Keratinocyte (primary cell): ENCODE results near the gene PCSK6. TPM values are rescaled to one million over a fixed set of nuclear protein-coding genes. Genes with fewer than 3 reads are reported as not detected.

Source experiments
- DNase-seq: peaks from one replicate; pipeline ENCODE4 v3.0.0-alpha.2; 2011; ENCODE audit warnings: low read depth, missing footprints, low spot score
- FAIRE-seq: peaks from 2 replicates; lab custom pipeline; 2011; peaks lifted over from hg19 to GRCh38; lab: Jason Lieb, UNC
- H2AFZ ChIP-seq: 2 replicates; pipeline ENCODE4 v1.6.0; 2012; ENCODE audit warnings: low read length, control low read depth, inconsistent platforms; ENCODE audit not compliant: control insufficient read depth
- H3K27ac ChIP-seq: 2 replicates; pipeline ENCODE4 v1.5.1; 2011; ENCODE audit warnings: low read length; ENCODE audit not compliant: control insufficient read depth, insufficient read depth
- H3K27me3 ChIP-seq: 3 replicates; pipeline ENCODE4 v1.6.0; 2011; ENCODE audit warnings: low read length; ENCODE audit not compliant: control insufficient read depth, insufficient read depth; ENCODE audit errors: extremely low read depth
- H3K36me3 ChIP-seq, 2 experiments: 2 replicates in 1 of 2; 3 replicates in 1 of 2; pipeline ENCODE4 v1.5.1; 2011; ENCODE audit warnings: low read length in 2 of 2, mild to moderate bottlenecking in 1 of 2; ENCODE audit not compliant: control insufficient read depth in 2 of 2, insufficient read depth in 2 of 2; ENCODE audit errors: extremely low read depth in 1 of 2
- H3K4me1 ChIP-seq: 3 replicates; pipeline ENCODE4 v1.5.1; 2011; ENCODE audit warnings: low read length; ENCODE audit not compliant: control insufficient read depth, insufficient read depth; ENCODE audit errors: extremely low read depth
- H3K4me2 ChIP-seq: 3 replicates; pipeline ENCODE4 v1.6.0; 2011; ENCODE audit warnings: low read depth, low read length; ENCODE audit not compliant: control insufficient read depth, insufficient read depth; ENCODE audit errors: extremely low read depth
- H3K4me3 ChIP-seq, 3 experiments: fragments of 200-600 bp in 1 of 3; sonication (generic) in 1 of 3; 2 replicates in 2 of 3; 3 replicates in 1 of 3; pipeline ENCODE4 v1.5.1; 2011 to 2016; ENCODE audit warnings: low read length in 3 of 3, mild to moderate bottlenecking in 3 of 3, control low read depth in 2 of 3, inconsistent platforms in 1 of 3, low read depth in 1 of 3, mixed read lengths in 1 of 3, mixed run types in 1 of 3, moderate library complexity in 1 of 3; ENCODE audit not compliant: control insufficient read depth in 2 of 3, insufficient read depth in 2 of 3; ENCODE audit errors: extremely low read depth in 1 of 3
- H3K79me2 ChIP-seq: 2 replicates; pipeline ENCODE4 v1.6.0; 2012; ENCODE audit warnings: low read length; ENCODE audit not compliant: control insufficient read depth, insufficient read depth
- H3K9ac ChIP-seq: 3 replicates; pipeline ENCODE4 v1.6.0; 2011; ENCODE audit warnings: low read length; ENCODE audit not compliant: control insufficient read depth, insufficient read depth; ENCODE audit errors: extremely low read depth
- H3K9me1 ChIP-seq: 3 replicates; pipeline ENCODE4 v1.6.0; 2011; ENCODE audit warnings: low read length; ENCODE audit not compliant: control insufficient read depth, insufficient read depth; ENCODE audit errors: extremely low read depth
- H3K9me3 ChIP-seq: 2 replicates; pipeline ENCODE4 v1.5.1; 2012; ENCODE audit warnings: low read depth, low read length; ENCODE audit not compliant: control insufficient read depth
- H4K20me1 ChIP-seq: 3 replicates; pipeline ENCODE4 v1.6.0; 2011; ENCODE audit warnings: low read length; ENCODE audit not compliant: control insufficient read depth, insufficient read depth; ENCODE audit errors: extremely low read depth
- EZH2 ChIP-seq: IDR thresholded peaks from one replicate; pipeline ENCODE4 v1.6.1; 2012; ENCODE audit warnings: inconsistent platforms, mild to moderate bottlenecking, low read length, moderate library complexity
- dilution Hi-C: fragments of 300-500 bp; cut with MboI; formaldehyde crosslinking; loops from one replicate; pipeline ENCODE4 v1.7.0; 2020; ENCODE audit warnings: low sequenced_read_pairs; ENCODE audit not compliant: extremely low pct_ligation_motif_present
- polyA plus RNA-seq, 5 experiments: library from polyadenylated mRNA; depleted of rRNA in 3 of 5; stranded (reverse) in 3 of 5; stranded (forward) in 1 of 5; unstranded in 1 of 5; fragments of >200 nt; gene quantifications; 1 replicate in 1 of 5; 2 replicates in 3 of 5; 3 replicates in 1 of 5; pipeline versions ENCODE4 v1.2.1 to v1.2.3, GENCODE V29; 2011 to 2012; ENCODE audit warnings: missing spikeins in 2 of 5, low read depth in 1 of 5, low replicate concordance in 1 of 5
- TF ChIP-seq, protein P1 (sequence below), 3 experiments: IDR thresholded peaks in 1 of 3; conservative IDR thresholded peaks in 1 of 3; optimal IDR thresholded peaks in 1 of 3; 2 replicates in 2 of 3; 3 replicates in 1 of 3; pipeline versions ENCODE3 to v1.5.1; 2011; ENCODE audit warnings: low read length in 3 of 3, mild to moderate bottlenecking in 3 of 3, moderate library complexity in 2 of 3, control low read depth in 1 of 3, inconsistent platforms in 1 of 3; ENCODE audit not compliant: insufficient read depth in 2 of 3; ENCODE audit errors: extremely low read depth in 1 of 3

Gene PCSK6
- polyA plus RNA-seq, 1 donor (not counting 4 experiments of a cell fraction or from before 2014, with no cell fraction given): 3.1 TPM

DNA sequence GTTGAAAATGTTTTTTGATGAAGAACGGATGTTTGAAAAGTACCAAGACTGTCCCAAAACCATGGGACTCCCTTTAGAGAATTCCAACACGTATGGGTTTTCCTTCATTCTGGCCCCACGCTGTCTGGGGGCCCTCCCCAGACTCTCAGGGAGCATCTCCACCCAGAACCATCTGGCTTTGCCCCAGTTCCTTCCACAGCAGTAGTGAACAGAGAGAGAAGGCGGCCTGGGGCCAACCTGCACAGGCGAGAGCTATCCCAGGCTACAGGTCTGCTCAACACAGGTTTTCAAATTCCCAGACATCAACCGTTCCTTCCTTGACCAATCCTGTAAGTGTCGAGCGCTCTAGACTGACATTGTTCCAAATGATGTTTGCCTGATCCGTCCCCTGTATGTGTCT lies 101.9 kb downstream of the PCSK6 start:
- Histone ChIP-seq H2AFZ (no peak overlapping the region), H3K9ac (no peak overlapping the region), H3K4me2 (no peak overlapping the region), H4K20me1 (no peaks in the 10 kb centered on the region), H3K9me1 (no peaks in the 10 kb centered on the region), H3K4me1 (no peaks in the 10 kb centered on the region), H3K79me2 (no peaks in the 10 kb centered on the region), H3K4me3 (no peak overlapping the region), H3K36me3 (no peaks in the 10 kb centered on the region), H3K27ac (no peak overlapping the region), H3K9me3 (no peaks in the 10 kb centered on the region), H3K27me3 (no peaks in the 10 kb centered on the region)
- FAIRE-seq: no peak
- no peak for DNase-seq
- dilution Hi-C loops: no loop called here
- no peak for TF ChIP-seq EZH2
- TF ChIP-seq, protein P1, sequence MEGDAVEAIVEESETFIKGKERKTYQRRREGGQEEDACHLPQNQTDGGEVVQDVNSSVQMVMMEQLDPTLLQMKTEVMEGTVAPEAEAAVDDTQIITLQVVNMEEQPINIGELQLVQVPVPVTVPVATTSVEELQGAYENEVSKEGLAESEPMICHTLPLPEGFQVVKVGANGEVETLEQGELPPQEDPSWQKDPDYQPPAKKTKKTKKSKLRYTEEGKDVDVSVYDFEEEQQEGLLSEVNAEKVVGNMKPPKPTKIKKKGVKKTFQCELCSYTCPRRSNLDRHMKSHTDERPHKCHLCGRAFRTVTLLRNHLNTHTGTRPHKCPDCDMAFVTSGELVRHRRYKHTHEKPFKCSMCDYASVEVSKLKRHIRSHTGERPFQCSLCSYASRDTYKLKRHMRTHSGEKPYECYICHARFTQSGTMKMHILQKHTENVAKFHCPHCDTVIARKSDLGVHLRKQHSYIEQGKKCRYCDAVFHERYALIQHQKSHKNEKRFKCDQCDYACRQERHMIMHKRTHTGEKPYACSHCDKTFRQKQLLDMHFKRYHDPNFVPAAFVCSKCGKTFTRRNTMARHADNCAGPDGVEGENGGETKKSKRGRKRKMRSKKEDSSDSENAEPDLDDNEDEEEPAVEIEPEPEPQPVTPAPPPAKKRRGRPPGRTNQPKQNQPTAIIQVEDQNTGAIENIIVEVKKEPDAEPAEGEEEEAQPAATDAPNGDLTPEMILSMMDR (optimal IDR thresholded peaks at IDR 0.05 in 1 of 3, IDR thresholded peaks at IDR 0.05 in 1 of 3, conservative IDR thresholded peaks at IDR 0.05 in 1 of 3; ENCODE audit: extremely low read depth in 1 of 3, insufficient read depth in 2 of 3, low read length in 3 of 3): no peak

DNA sequence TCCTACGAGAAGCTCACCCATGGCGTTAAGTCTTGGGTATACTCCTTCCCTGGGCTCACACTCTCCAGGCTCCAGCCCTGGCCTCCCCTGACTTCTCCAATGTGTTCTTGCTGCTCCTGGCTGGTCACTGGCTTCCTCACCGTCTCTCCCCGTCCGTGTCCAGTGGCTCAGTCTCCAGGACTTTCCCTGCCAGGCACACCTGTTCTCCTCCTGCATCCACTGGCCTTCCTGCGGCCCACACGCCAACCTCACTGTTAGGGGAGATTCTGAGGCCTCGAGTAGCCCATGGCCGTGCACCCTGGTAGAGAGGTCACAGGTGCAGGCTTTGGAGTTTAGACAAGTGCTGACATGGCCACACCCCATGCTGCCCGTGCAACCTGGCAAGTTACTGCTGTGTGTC lies 102.5 kb downstream of the PCSK6 start:
- Histone ChIP-seq H3K9me3 (no peaks in the 10 kb centered on the region), H3K36me3 (no peaks in the 10 kb centered on the region), H3K9me1 (no peaks in the 10 kb centered on the region), H4K20me1 (no peaks in the 10 kb centered on the region), H3K9ac (no peak overlapping the region), H3K4me2 (no peak overlapping the region), H2AFZ (no peak overlapping the region), H3K4me3 (no peak overlapping the region), H3K4me1 (peaks cover 2% of the 10 kb centered on the region), H3K27ac (no peak overlapping the region), H3K79me2 (no peaks in the 10 kb centered on the region), H3K27me3 (no peaks in the 10 kb centered on the region)
- DNase-seq: no peak
- TF ChIP-seq, protein P1 (optimal IDR thresholded peaks at IDR 0.05 in 1 of 3, IDR thresholded peaks at IDR 0.05 in 1 of 3, conservative IDR thresholded peaks at IDR 0.05 in 1 of 3; ENCODE audit: extremely low read depth in 1 of 3, insufficient read depth in 2 of 3, low read length in 3 of 3): no peak
- no peak for TF ChIP-seq EZH2
- FAIRE-seq: no peak
- dilution Hi-C loops: no loop called here
